GM21515 (cell line): ENCODE results near the gene NT5C1A.

Source experiments
- ATAC-seq: cut with Tn5 transposase; IDR thresholded peaks from one replicate; pipeline ENCODE4 v1.9.1; 2021; ENCODE audit not compliant: unreplicated experiment

Gene NT5C1A

DNA sequence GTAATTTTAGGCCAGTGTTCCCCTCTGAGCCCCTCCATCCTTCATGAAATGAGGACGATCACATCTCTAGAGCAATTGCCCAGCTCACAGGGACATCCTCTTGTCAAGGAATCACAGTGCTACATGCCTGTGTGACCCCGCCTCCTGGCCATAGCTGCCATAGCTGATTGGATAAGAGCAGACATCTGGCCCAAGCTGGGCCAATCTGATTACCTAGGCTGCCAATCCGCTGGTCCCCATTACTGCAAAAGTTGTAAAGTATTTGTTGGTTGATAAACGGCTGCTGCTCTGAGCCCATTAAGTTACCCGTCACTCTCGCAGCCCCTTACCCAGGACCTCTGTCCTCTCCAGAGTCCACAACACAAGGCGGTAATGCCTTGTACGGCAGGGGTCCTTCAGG is 8.3 kb downstream of the NT5C1A start:
- no peak for ATAC-seq

DNA sequence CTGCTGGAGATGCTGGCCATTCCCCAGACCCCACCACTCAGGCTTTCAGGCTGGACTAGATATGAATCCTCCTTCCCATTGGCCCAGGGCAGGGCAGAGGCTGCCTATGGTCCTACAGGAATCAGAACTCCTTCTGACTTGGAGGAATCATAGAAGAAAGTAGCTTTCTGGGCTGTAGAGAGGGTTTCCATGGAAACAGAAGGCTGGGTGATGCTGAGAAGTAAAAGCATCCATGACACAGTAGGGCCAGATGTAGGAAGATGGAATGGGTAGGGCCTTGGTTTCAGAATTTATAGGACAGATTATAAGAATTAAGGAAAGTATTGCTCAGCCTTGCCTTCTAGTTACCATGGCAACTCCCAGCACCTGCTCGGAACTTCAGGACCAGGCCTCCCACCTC is 9.0 kb downstream of the NT5C1A start:
- no peak for ATAC-seq

DNA sequence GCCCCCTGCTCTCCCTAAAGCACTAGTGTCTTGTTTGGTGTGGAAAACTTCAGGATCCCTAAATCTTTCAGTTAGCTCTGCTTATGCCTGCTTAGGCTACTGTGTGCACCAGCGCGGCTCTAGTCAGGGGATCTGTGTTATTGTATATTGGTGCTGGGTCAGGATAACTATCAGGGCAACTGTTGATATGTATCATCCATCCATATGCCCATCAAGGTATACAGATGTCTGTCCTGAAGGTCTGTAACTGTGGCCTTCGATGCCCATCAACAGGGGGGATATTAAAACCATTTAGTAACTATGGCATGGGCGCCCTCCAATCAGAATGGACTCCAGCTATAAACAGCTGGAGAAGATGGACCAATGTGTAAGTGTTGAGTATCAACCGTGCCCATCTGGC is 12.4 kb downstream of the NT5C1A start:
- ATAC-seq, result no peak

DNA sequence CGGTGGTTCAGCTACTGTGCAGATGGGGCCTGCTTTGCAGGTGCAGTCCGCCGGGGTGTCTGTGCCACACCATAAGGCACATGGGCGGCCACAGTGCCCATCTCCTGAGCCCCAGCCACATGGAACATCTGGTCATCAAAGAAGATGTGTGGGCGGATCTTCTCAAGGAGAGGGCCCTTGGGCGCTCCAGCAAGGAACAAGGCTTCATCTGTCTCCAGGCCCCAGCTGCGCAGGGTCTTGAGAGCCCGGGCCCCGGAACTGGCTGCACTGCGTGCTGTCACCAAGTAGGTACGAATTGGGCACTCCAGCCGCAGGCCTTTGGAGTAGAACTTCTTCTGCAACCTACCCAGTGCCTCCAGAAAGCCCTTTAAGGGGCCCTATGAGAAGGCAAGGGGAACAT is 12.8 kb downstream of the NT5C1A start:
- no peak for ATAC-seq

DNA sequence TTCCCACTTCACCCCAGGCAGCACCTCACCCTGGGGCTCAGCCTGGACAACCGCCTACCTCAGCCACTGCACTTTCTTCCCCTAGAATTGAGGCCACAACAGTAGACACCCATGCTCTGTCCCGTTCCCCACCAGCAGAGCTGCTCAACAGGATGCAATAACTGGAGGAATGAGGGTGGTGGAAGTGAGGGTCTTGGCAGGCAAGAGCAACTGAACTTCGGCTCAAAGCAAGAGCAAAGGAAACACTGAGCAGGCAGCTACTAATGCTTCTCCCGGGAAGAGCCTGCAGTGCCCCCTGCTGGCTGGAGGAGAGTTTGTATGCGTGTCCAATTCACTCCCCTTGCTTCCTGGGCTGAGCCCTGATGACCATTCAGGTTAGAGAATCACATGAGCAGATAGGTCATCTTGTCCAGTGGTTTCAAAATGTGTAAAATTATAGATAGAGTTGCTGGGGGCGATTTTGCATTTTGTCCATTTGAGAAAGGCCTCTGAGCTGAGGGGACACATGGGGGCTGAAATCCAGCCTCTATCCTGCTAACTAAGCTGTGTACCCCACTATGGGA is 13.9 kb downstream of the NT5C1A start:
- ATAC-seq, result no peak

DNA sequence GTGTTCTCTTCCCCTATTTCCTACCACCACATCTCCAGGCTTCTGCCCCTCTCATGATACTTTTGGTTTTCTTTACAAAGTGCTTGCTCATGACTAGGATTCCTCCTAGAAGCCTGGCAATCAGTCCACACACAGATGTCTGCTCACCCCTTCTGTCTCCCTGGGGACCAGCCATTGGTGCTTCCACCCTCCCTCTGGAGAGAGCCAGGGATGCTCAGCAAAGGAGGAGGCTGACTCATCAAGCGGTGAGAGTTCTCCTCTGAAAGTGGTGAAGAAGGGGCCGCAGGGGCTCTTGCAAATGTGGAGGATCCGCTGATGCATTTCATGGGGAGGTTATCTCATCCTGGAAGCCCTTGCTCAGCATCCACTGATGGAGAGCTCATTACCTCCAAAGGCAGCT is 14.5 kb downstream of the NT5C1A start:
- no peak for ATAC-seq

DNA sequence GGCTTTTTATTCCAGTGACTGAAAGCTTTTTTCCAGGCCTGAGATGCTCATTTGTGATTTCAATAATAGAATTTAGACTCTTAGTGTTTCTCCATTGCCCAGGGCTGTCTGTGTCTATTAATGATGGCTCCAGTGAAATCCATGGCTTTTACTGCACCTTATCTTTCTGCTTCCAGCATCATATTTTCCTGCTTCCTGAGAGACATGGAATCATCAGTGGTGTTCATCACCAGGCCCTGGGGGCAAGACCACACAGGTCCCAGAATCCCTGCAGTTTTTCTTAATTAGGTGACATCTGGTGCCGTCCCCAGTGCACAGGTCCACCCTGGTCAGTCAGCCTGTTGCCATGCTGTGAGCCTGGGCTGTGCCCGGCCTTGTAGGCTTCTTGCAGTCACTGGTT is 15.5 kb downstream of the NT5C1A start:
- ATAC-seq, result no peak

DNA sequence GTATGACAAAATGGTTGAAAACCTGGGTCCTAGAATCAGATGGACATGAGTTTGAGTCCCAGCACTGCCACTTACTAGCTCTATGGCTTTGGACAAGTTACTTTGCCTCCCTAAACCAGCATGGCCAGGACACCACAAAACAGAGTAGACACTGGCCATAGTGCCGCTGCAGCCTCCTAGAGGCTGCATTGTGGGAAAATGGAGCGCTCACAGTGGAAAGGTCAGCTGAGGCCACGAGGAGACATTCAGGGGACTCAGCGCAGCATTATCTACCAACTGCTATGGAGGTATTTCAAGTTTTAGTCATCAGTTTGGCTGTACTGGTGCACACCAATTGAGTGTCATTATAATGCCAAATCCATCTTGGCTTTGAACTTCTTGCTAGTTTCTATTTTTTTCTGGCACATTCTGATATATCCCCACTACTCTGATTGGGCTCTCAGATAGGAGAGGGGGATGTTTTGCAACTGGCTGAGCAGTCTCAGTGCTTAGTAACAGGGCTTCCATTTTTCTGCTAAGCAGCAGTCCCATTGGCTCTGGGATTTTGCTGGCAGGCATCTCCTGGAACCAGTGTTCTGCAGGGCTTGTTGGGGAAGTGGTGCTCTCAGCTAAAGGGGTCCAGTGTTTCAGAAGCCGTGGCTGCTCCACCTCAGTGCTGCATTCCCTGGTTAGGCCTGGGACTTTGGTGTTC is 16.2 kb downstream of the NT5C1A start:
- no peak for ATAC-seq

DNA sequence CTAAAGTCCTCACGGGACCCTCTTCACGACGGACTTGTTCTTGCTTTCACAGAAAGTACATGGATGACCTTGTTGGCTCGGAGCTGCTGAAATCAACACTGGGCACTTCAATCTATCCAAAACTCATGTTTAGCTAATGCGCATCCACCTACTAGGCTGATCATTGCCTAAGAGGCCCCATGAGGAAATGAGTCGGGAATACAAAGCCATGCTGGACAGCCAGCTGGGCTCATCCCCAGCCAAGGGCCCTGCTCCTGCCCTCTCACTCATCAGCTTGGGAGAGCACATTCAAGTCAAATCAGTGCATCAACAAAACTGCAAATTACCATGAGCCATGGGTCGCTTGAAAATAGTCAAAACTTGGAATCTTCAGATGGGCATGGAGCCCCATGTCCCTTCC is 17.6 kb downstream of the NT5C1A start:
- no peak for ATAC-seq

DNA sequence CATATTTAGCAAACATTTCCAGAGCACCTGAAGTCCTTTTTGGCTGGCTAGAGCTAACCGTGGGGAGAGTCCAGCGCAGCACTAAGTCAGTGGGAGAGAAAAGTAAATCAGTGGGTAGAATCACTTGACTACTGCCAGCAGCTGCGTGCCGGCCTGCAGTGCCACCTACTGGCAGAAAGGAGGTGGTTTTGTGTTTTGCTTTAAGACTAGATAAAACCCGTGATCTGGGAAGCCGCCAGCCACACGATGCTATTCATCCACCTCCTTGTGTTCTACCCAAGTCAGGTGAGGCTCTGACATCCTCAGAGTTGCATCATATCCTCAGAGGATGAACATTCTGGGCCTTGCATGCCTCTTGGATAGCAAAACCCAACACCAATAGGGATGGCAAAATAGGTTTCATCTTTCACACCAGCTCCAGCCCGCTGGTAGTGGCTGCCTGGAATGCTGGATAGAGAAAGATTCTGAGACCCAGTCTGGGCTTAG is 18.3 kb downstream of the NT5C1A start:
- no peak for ATAC-seq

DNA sequence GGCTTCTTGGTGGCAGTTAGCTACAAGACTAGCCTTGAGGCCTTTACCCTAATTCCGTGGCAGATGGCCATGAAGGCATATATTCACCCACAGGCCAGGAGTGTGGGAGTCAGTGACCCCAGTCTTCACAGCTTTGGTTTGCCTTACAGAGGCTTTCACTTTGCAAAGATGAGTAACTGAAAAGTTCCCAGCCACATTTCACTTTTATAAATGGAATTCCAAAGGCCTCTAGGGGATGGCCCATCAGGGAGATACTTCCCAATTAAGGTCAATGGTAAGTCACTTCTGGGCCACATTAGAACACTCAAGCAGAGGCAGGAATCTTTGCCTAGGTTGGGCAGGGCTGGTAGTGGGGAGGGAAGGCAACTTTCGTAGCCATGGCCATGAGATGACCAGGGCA is 19.4 kb downstream of the NT5C1A start:
- ATAC-seq, result no peak

DNA sequence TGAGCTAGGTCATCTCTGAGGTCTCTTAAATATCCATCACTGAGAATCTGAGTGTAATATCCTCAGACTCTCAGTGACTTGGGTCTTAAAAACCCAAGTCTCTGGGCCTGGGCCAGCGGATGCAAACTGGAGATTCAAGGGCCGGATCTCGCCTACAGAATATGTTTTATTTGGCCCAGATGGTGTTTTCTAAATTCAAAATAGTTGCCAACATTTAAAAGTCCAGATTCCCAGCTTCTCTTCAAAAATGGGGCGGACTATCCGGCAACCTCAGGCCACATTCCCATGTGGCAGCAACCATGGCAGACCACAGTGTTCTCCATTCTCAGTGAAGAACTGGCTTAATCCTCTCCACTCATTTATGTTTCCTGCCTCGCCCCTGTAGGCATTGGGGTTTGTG is 19.8 kb downstream of the NT5C1A start:
- no peak for ATAC-seq

DNA sequence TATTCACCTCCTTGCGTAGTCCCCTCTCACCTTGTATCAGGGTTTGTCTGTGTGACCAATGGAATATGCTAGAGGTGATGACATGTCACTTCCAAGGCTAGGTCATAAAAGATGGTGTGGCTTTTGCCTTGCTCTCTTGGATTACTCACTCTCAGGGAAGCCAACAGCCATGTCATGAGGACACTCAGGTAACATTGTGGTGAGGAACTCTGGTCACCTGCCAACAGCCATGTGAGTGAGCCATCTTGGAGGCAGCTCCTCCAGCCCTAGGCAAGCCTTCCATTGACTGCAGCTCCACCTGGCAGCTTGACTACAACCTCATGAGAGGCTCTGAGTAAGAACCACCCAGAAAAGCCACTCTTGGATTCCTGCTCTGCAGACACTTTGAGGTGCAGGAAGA is 21.5 kb downstream of the NT5C1A start:
- no peak for ATAC-seq

DNA sequence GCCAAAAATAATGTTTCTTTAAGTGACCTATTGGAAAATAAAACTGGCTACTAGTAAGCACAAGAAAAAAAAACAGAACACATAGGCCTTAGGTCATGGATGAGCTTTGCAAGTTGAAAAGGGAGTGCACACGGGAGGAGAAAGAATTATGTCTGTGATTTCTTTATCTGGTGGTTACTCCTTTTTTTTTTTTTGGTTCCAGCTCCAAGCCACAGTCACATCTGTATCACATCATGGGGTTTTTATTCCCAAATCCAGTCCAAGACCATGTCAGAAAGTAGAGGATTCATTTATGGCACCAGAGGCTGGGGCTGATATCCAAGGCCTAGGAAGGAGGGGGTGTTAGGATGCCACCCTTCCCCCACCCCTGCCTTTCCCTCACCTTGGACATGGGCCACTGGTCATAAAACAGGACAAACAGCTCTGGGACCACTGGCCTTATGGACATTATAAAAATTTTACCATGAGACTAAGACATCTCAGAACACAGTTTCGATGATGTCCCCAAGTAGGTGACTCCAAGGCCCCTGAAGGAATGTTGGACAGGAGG is 22.2 kb downstream of the NT5C1A start:
- no peak for ATAC-seq

DNA sequence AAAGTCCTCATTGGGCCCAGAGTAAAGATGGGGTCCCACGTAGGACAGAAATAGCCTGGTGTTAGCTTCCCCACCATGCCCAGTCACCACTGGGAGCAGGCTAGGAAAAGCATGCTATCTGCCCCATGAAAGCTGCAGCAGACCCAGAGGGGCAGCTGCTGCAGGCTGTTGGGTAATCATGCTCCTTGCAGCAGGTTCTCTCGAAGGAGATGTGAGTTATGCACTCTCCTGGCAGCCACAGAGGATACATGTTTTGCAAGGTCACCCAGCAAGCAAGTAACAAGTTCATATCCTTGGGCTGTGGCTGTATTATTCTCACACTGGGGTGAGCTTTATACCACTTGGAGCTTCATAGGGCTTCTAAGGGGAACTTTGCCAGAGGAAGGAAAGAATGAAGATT is 23.4 kb downstream of the NT5C1A start:
- ATAC-seq, result no peak

DNA sequence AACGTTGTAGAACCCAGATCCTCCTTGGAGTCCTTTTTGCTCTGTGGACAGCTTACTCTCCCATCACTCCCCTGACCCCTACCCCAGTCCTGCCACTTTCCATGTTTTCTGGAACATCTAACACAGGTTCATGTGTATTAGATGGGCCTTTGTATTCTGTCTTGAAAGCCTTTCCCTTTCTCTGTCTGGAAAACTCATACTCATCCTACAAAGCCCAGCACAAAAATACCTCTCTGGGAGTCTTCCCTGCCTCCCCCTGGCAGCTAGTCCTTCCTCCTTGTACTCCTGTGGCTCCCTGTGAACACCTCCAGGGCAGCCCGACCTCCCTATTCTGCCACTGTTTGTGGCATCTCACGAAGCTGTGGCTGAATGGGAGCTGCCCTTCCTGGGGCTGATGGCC is 24.7 kb downstream of the NT5C1A start:
- ATAC-seq, result no peak

DNA sequence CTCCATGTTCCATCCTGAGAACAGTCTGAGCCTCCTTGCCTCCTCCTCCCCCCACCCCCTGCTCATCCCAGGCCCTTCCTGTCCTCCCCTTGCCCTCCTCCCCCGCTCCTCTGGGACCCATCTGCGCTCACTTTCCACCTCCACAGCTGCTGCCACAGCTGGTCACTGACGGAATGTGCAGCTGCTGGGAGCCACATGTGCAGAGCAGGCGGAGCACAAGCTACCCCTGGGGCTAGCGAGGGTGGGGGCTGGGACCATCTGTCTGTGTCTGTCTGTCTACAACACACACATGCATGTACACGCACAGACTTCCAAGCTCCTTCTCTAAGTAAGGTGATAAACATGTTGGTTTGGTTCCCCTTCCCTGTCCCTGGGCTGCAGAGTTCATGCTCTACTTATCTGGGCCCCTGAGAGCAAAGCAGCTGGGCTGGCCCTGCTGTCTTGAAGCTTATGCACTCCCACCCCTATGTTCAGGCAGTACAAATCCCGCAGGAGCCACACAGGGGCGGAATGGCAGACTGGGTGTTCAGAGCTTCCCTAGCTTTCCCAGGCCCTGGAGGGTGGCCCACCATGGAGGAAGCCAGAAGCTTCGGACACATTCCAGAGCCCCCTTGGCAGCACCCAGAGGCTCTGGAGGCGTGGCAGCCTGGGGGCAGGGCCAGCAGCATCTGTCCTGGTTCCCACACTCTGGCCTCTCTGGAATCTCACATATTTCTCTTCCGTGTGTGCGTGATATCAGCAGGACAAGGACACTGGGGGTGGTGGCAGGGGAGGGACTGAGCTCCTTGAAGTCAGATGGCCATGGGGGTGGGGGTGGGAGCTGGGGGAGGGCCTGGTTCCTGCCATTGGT is 25.4 kb downstream of the NT5C1A start:
- no peak for ATAC-seq

DNA sequence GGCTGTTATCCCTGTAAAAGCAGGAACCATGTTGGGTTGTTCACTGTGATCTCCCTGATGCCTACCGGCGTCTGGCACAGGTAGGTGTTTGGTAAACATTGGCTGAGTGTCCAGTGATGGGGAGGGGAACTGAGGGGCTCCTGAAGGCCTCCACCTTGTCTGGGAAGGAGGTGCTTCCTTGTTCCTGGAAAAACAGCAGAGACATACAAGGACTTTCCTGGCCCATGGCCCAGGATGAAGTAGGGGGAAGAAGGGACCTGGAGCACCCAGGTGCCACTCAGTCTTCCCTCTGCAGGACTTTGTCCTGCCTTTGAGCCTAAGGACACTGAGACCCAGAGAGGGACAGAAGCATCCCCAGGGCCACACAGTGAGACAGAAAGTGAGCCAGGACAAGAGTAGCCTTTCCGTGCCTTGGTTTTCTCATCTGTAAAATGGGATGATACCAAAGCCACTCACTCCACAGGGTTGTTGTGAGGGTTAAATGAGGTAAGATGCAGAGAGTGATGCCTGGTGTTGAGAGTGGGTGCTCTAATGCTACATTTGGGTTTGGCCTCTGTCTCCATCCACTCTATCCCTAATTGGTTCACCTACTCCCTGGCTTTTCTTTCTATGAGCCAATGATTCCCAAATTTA is 26.4 kb downstream of the NT5C1A start:
- ATAC-seq, result no peak

DNA sequence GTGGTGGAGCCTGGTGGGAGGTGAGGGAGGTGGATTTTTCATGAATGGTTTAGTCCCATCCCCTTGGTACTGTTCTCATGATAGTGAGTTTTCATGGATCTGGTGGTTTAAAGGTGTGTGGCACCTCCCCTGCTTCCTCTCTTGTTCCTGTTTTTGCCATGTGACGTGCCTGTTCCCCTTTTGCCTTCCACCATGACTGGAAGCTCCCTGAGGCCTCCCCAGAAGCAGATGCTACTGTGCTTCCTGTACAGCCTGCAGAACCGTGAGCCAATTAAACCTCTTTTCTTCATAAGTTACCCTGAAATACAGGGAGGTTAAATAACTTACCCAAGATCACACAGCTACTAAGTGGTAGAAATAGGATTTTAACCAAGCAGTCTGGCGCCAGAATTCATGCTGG is 28.2 kb downstream of the NT5C1A start:
- ATAC-seq, result no peak

DNA sequence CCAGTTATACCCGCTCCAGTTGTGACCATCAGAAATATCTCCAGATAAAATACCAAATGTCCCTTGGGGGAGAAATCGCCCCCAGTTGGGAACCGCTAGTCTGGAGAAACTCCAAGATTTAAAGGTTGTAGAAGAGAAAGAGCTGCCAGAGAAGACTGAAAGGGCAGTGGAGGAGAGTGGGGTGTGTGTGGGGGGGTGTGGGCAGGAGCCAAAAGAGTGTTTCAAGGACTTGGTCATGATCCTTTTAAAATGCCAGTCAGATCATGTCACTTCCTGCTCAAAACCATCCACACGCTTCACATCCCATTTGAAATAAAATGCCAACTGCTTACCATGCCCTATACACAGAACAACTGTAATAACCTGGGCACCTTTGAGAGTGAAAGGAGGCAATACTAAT is 29.1 kb downstream of the NT5C1A start:
- no peak for ATAC-seq

DNA sequence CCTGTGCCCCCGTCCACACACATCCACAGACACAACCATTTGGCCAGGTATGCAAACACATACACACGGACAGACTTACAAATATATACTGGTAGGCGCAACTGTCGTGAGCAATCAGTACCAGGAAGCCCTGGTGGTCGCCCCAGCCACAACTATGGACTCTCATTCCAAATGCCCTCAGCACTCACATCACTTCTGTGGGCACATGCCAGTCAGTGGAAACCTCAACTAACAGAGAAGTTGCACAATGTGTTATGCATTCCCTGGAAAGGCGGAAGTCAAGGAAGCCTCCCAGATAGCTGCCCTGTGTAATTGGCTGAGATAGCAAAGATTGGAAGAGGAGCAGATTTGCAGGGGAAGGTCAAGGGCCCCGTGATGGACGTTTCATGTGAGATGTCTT is 31.0 kb downstream of the NT5C1A start:
- ATAC-seq, result no peak
